Endothelial cell of umbilical vein (primary cell): ENCODE measurements around the gene LAG3. TPM values are rescaled to one million over a fixed set of nuclear protein-coding genes. Genes with fewer than 3 reads are reported as not detected.
A peak's percentile ranks its signal among the peaks of the same experiment; 100 is the strongest.

Experiments used
- BruUV-seq: library from RNA; stranded (reverse); fragments of 400-500 nt; replicated peaks from 2 replicates; lab custom pipeline; 2021; lab: Mats Ljungman, UMichigan
- CTCF ChIA-PET: fragments of 300-600, 350-600 bp; sonication (Branson Sonifier 250); formaldehyde crosslinking; loops from one replicate; lab custom pipeline; 2021; ENCODE audit warnings: antibody characterized with exemption, inconsistent platforms; lab: Charles Lee
- POLR2A ChIA-PET: fragments of 300-600, 350-600 bp; sonication (Branson Sonifier 250); formaldehyde crosslinking; loops from one replicate; lab custom pipeline; 2021; ENCODE audit warnings: antibody characterized with exemption, inconsistent platforms; lab: Charles Lee
- DNase-seq: peaks from one replicate; pipeline ENCODE4 v3.0.0-alpha.2; 2011; ENCODE audit warnings: low read depth, low spot score
- FAIRE-seq: peaks from 2 replicates; lab custom pipeline; 2011; peaks lifted over from hg19 to GRCh38; lab: Jason Lieb, UNC
- H2AFZ ChIP-seq: 2 replicates; pipeline ENCODE4 v1.6.0; 2012; ENCODE audit warnings: low read depth, low read length, control low read depth, inconsistent platforms
- H3K27ac ChIP-seq: 2 replicates; pipeline ENCODE4 v1.5.1; 2011; ENCODE audit warnings: low read depth, mild to moderate bottlenecking, control low read depth, low read length, moderate library complexity; ENCODE audit not compliant: insufficient read depth
- H3K27me3 ChIP-seq, 2 experiments: 2 replicates each; pipeline versions ENCODE4 v1.6.0 to v1.6.1; 2011; ENCODE audit warnings: low read length in 2 of 2, mixed read lengths in 1 of 2; ENCODE audit not compliant: control insufficient read depth in 2 of 2, insufficient read depth in 2 of 2
- H3K36me3 ChIP-seq, 2 experiments: 2 replicates in 1 of 2; 3 replicates in 1 of 2; pipeline ENCODE4 v1.5.1; 2011; ENCODE audit warnings: low read length in 2 of 2, mild to moderate bottlenecking in 1 of 2, moderate library complexity in 1 of 2; ENCODE audit not compliant: control insufficient read depth in 2 of 2, insufficient read depth in 2 of 2; ENCODE audit errors: extremely low read depth in 1 of 2
- H3K4me1 ChIP-seq: 3 replicates; pipeline ENCODE4 v1.5.1; 2011; ENCODE audit warnings: mild to moderate bottlenecking, low read length; ENCODE audit not compliant: control insufficient read depth, insufficient read depth; ENCODE audit errors: extremely low read depth
- H3K4me2 ChIP-seq: 2 replicates; pipeline ENCODE4 v1.6.1; 2011; ENCODE audit warnings: low read length, control low read depth, mixed read lengths; ENCODE audit not compliant: insufficient read depth
- H3K4me3 ChIP-seq, 3 experiments: fragments of 200-600 bp in 1 of 3; sonication (generic), shearing (Covaris generic) in 1 of 3; replicated peaks in 1 of 3; 2 replicates each; pipeline ENCODE4 v1.5.1; 2011 to 2016; ENCODE audit warnings: control low read depth in 3 of 3, low read length in 3 of 3, mild to moderate bottlenecking in 2 of 3, inconsistent platforms in 1 of 3, low read depth in 1 of 3, moderate library complexity in 1 of 3; ENCODE audit not compliant: insufficient read depth in 1 of 3
- H3K79me2 ChIP-seq: 2 replicates; pipeline ENCODE4 v1.6.0; 2012; ENCODE audit warnings: low read length, inconsistent platforms; ENCODE audit not compliant: control insufficient read depth, insufficient read depth
- H3K9ac ChIP-seq: replicated peaks from 2 replicates; pipeline ENCODE3; 2011; ENCODE audit warnings: low read length, control low read depth; ENCODE audit not compliant: insufficient read depth; ENCODE audit errors: extremely low read depth
- H3K9me1 ChIP-seq: replicated peaks from 3 replicates; pipeline ENCODE4 v1.6.0; 2011; ENCODE audit warnings: mild to moderate bottlenecking, low read length; ENCODE audit not compliant: control insufficient read depth, insufficient read depth; ENCODE audit errors: extremely low read depth
- H3K9me3 ChIP-seq: replicated peaks from 2 replicates; pipeline ENCODE4 v1.5.1; 2012; ENCODE audit warnings: low read length, inconsistent platforms; ENCODE audit not compliant: control insufficient read depth, insufficient read depth
- H4K20me1 ChIP-seq: replicated peaks from 2 replicates; pipeline ENCODE3; 2011; ENCODE audit warnings: mild to moderate bottlenecking, low read length; ENCODE audit not compliant: control insufficient read depth, insufficient read depth; ENCODE audit errors: extremely low read depth
- EZH2 ChIP-seq: IDR thresholded peaks from 2 replicates; pipeline ENCODE4 v1.6.1; 2012; ENCODE audit warnings: borderline replicate concordance, low read depth, mild to moderate bottlenecking, moderate library complexity, low read length, inconsistent platforms; ENCODE audit not compliant: severe bottlenecking
- FOS ChIP-seq: IDR thresholded peaks from 2 replicates; pipeline ENCODE4 v1.6.1; 2011; ENCODE audit warnings: mild to moderate bottlenecking, low read length, moderate library complexity, borderline replicate concordance; ENCODE audit not compliant: insufficient read depth
- GATA2 ChIP-seq: IDR thresholded peaks from 2 replicates; pipeline ENCODE4 v1.7.0; 2011; ENCODE audit warnings: low read depth, mild to moderate bottlenecking, moderate library complexity, mixed read lengths, low read length; ENCODE audit not compliant: insufficient read length, insufficient read depth
- JUN ChIP-seq: IDR thresholded peaks from 2 replicates; pipeline ENCODE4 v1.6.1; 2011; ENCODE audit warnings: borderline replicate concordance, low read depth; ENCODE audit not compliant: insufficient read length, insufficient read depth
- MYC ChIP-seq: IDR thresholded peaks from one replicate; pipeline ENCODE4 v1.6.1; 2011; ENCODE audit warnings: mild to moderate bottlenecking, low read depth, low read length
- POLR2A ChIP-seq: IDR thresholded peaks from 2 replicates; pipeline ENCODE4 v1.6.1; 2012; ENCODE audit warnings: low read depth, mild to moderate bottlenecking, control low read depth, low read length
- POLR2AphosphoS5 ChIP-seq: IDR thresholded peaks from 2 replicates; pipeline ENCODE4 v1.6.1; 2012; ENCODE audit warnings: low read depth, mild to moderate bottlenecking, control low read depth, low read length, moderate library complexity; ENCODE audit not compliant: insufficient read depth
- dilution Hi-C: fragments of 300-500 bp; cut with MboI; formaldehyde crosslinking; loops from one replicate; pipeline ENCODE4 v1.15.0; 2019; ENCODE audit warnings: low sequenced_read_pairs; ENCODE audit not compliant: extremely low pct_ligation_motif_present
- intact Hi-C: fragments of 100-400 bp; cut with micrococcal nuclease; formaldehyde crosslinking; loops from one replicate; pipeline ENCODE4 v1.10.0; 2022
- polyA plus RNA-seq, 4 experiments: library from polyadenylated mRNA; depleted of rRNA in 3 of 4; stranded (reverse) in 3 of 4; unstranded in 1 of 4; fragments of >200 nt; gene quantifications; 2 replicates each; pipeline versions ENCODE4 v1.2.1 to v1.2.3, GENCODE V29; 2011 to 2012; ENCODE audit warnings: missing spikeins in 1 of 4
- total RNA-seq: library from RNA; stranded (reverse); gene quantifications from 2 replicates; pipeline ENCODE4 v1.2.3, GENCODE V29; 2021
- TF ChIP-seq, protein P1 (sequence below): IDR thresholded peaks from 2 replicates; pipeline ENCODE4 v1.6.1; 2011; ENCODE audit not compliant: insufficient read depth, insufficient read length
- TF ChIP-seq, protein P2 (sequence below), 2 donors: IDR thresholded peaks; 1 replicate in 1 of 2; 2 replicates in 1 of 2; pipeline ENCODE4 v1.5.1; 2011; ENCODE audit warnings: low read length in 2 of 2, mild to moderate bottlenecking in 2 of 2, moderate library complexity in 2 of 2, control low read depth in 1 of 2, inconsistent platforms in 1 of 2, low read depth in 1 of 2; ENCODE audit not compliant: insufficient read depth in 1 of 2; ENCODE audit errors: extremely low read depth in 1 of 2

LAG3 gene
- total and polyA plus RNA-seq, 2 donors (not counting 3 experiments of a cell fraction or from before 2014, with no cell fraction given): 1.3 to 3.8 TPM

DNA sequence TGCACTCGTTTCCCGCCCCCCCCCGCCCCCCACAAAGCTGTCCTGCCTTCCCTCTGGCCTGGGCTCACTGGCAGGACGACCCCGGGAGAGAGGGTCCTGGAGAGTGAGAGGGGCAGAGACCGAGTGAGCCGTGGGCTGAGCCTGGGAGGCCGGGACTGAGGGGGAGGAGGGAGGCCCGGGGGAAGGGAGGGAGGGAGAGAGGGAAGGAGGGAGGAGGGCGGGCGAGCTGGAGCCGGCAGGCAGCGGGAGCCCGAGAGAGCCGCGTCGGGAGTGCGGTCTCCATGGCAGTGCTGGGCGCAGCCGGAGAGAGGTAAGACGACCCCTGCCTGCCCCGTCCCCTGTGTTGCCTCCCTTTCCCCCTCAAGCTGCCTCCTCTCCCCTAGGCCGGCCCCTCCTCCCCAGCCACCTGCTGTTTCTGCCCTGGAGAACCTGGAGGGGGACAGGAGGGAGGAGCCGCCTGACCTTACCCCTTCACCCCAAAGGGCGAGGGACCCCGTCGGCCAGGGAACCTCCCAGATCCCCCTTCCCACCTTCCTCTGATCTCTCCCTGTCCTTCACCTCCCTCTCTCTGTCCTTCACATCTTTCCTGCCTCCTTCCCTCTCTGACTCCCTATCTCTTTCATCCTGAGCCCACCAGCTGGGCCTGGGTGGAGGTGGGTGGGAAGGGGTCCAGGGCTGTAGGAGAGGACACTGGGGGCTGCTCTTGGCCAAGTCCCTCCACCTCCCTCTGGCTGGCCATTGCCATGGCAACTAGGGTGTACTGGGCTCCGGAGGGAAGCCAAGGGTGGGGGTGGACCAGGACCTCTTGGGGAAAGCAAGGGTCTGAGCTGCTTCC lies 49.5 kb downstream of the LAG3 start, which contains the start of gene GPR162:
TSS of gene GPR162 (plus strand) at position 231 of the 835 bp plus-strand sequence. CDS start 2,078 bp downstream, outside the sequence.
- ChIA-PET POLR2A (interaction anchor here (0.6 to 1.7 kb wide), 5 partner anchors 55 to 177 kb away, joined by 3 to 15 read pairs (median 4); partner anchors contain the start of genes MLF2 and PTMS), CTCF (interaction anchor here (0.7 to 12.0 kb wide), 8 partner anchors 9 to 203 kb away, joined by 3 to 148 read pairs (median 5); partner anchors contain the start of genes MLF2 and PTMS)
- peak within 1 kb of the TSS; percentile 60 for H2AFZ ChIP-seq
- peak within 1 kb of the TSS; percentile 39 for H3K4me2 ChIP-seq
- peaks cover 3% of the 10 kb centered on the region in 2 experiments for H3K27me3 ChIP-seq
- intact Hi-C loops: no loop called here
- H3K9ac ChIP-seq: no peak within 1 kb of the TSS
- no peaks in the 10 kb centered on the region for H3K9me3 ChIP-seq
- TF ChIP-seq, protein P1, sequence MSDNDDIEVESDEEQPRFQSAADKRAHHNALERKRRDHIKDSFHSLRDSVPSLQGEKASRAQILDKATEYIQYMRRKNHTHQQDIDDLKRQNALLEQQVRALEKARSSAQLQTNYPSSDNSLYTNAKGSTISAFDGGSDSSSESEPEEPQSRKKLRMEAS: no peak
- no TSS peak for BruUV-seq
- no peaks in the 10 kb centered on the region for H4K20me1 ChIP-seq
- DNase-seq (no peak), FAIRE-seq (no peak)
- no peak within 1 kb of the TSS for H3K27ac ChIP-seq
- dilution Hi-C loops: no loop called here
- no peaks in the 10 kb centered on the region for H3K36me3 ChIP-seq
- peak within 1 kb of the TSS in 1 of 3 experiments; percentile 55 for H3K4me3 ChIP-seq
- H3K79me2 ChIP-seq: no peaks in the 10 kb centered on the region
- H3K9me1 ChIP-seq: no peaks in the 10 kb centered on the region
- H3K4me1 ChIP-seq: peaks cover 19% of the 10 kb centered on the region

DNA sequence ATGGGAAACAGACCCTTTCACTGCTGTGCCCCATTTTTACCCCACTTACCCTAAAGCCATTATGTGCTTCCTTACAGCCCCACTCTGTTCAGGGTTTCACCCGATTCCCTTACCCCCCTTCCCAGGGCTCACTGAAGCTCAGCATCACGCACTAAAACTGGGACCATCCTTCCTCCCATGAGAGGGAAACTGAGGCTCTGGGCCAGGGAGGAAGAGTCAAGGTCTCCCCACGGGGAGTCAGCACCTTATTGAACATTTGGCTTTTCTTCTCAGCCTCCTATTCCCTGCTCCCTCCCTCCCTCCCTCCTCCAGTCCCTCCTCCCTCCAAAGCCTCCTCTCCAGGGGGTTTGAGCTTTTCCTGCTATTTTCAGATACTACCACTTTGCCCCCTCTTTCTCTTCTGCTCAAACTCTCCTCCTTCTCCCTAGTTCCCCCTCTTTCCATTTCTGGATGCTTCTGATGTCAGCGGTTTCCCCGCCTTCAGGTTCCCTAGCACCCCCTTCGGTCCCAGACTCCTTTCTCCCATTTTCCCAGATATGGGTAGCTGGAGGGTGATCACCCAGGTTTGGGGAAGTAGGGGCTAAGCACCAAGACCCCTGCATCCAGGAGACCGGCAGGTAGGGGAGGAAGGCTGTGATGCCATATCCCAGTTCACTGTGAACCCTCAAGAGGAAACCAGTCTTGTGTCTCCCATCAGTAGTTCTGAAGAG lies 50.3 kb downstream of the LAG3 start:
- Histone ChIP-seq H3K9ac (no peak overlapping the region), H3K4me1 (peaks cover 23% of the 10 kb centered on the region), H3K27ac (no peak overlapping the region), H3K4me2 (peak overlapping the region; percentile 39), H4K20me1 (no peaks in the 10 kb centered on the region), H3K79me2 (no peaks in the 10 kb centered on the region), H3K4me3 (no peak overlapping the region), H3K9me3 (no peaks in the 10 kb centered on the region), H3K27me3 (peaks cover 3% of the 10 kb centered on the region in 2 experiments), H2AFZ (no peak overlapping the region), H3K36me3 (no peaks in the 10 kb centered on the region), H3K9me1 (no peaks in the 10 kb centered on the region)
- dilution Hi-C loops (no loop called here), intact Hi-C loops (no loop called here)
- TF ChIP-seq EZH2 (no peak), JUN (no peak), POLR2A (no peak), FOS (no peak), POLR2AphosphoS5 (no peak), GATA2 (no peak), MYC (no peak)
- TF ChIP-seq, protein P2, sequence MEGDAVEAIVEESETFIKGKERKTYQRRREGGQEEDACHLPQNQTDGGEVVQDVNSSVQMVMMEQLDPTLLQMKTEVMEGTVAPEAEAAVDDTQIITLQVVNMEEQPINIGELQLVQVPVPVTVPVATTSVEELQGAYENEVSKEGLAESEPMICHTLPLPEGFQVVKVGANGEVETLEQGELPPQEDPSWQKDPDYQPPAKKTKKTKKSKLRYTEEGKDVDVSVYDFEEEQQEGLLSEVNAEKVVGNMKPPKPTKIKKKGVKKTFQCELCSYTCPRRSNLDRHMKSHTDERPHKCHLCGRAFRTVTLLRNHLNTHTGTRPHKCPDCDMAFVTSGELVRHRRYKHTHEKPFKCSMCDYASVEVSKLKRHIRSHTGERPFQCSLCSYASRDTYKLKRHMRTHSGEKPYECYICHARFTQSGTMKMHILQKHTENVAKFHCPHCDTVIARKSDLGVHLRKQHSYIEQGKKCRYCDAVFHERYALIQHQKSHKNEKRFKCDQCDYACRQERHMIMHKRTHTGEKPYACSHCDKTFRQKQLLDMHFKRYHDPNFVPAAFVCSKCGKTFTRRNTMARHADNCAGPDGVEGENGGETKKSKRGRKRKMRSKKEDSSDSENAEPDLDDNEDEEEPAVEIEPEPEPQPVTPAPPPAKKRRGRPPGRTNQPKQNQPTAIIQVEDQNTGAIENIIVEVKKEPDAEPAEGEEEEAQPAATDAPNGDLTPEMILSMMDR (IDR thresholded peaks at IDR 0.05; ENCODE audit: extremely low read depth in 1 of 2, insufficient read depth in 1 of 2, low read depth in 1 of 2, low read length in 2 of 2): no peak
- TF ChIP-seq, protein P1: no peak
- BruUV-seq: no TSS peak
- DNase-seq (no peak), FAIRE-seq (no peak)
- POLR2A ChIA-PET: interaction anchor here (1.7 kb wide), 1 partner anchor 56 kb away, joined by 15 read pairs; the partner anchor contains the start of gene PTMS
- CTCF ChIA-PET: interaction anchor here (2.5 to 12.0 kb wide), 2 partner anchors 69 to 204 kb away, joined by 5 to 148 read pairs; partner anchors contain the start of gene MLF2
